NCI-H146 (cell line): ENCODE data around the gene ENG.

ENCODE experiments used
- DNase-seq: peaks from one replicate; lab custom pipeline; 2025; lab: John Stamatoyannopoulos, UW

ENG gene

GRCh38 chr9:127814619-127815511 is 39.6 kb downstream of the ENG start:
- no peak for DNase-seq

GRCh38 chr9:127813686-127814226 is 40.7 kb downstream of the ENG start:
- DNase-seq = no peak

GRCh38 chr9:127812936-127813675 is 41.4 kb downstream of the ENG start:
- no peak for DNase-seq

GRCh38 chr9:127812011-127812410 is 42.4 kb downstream of the ENG start:
- no peak for DNase-seq

GRCh38 chr9:127810378-127811187 is 43.9 kb downstream of the ENG start:
- no peak for DNase-seq

GRCh38 chr9:127809540-127810377 is 44.7 kb downstream of the ENG start:
- DNase-seq = no peak

- no peak for DNase-seq
Measured at GRCh38 chr9:127809002-127809539, 45.4 kb downstream of the ENG start.

GRCh38 chr9:127808347-127809001 is 46.0 kb downstream of the ENG start:
- no peak for DNase-seq

- DNase-seq = no peak
Measured at GRCh38 chr9:127806871-127807270, 47.6 kb downstream of the ENG start.

- peak; percentile 2 for DNase-seq
Measured at GRCh38 chr9:127805620-127806019, 48.8 kb downstream of the ENG start.

- peak; percentile 2 for DNase-seq
Measured at GRCh38 chr9:127803507-127804352, 50.7 kb downstream of the ENG start.

- peak; percentile 84 for DNase-seq
Measured at GRCh38 chr9:127802576-127803443, 51.6 kb downstream of the ENG start, which contains the start of gene FPGS. FPGS (plus strand) TSS chr9:127802882; CDS start chr9:127802925, 43 bp downstream.

- DNase-seq = no peak
Measured at GRCh38 chr9:127801955-127802575, 52.4 kb downstream of the ENG start.

- DNase-seq = peak; percentile 4
Measured at GRCh38 chr9:127796852-127797370, 57.5 kb downstream of the ENG start.

- no peak for DNase-seq
Measured at GRCh38 chr9:127796225-127796813, 58.1 kb downstream of the ENG start.

GRCh38 chr9:127794001-127794791 is 60.3 kb downstream of the ENG start:
- DNase-seq = no peak
